ENCODE results near the gene CDK8.
A peak's percentile ranks its signal among the peaks of the same experiment; 100 is the strongest.
"Not testable (repeated sequence)": the region's sequence is repeated elsewhere in the genome, so short reads cannot be mapped to it uniquely, and the experiment has no call there.

CDK8 gene

DNA sequence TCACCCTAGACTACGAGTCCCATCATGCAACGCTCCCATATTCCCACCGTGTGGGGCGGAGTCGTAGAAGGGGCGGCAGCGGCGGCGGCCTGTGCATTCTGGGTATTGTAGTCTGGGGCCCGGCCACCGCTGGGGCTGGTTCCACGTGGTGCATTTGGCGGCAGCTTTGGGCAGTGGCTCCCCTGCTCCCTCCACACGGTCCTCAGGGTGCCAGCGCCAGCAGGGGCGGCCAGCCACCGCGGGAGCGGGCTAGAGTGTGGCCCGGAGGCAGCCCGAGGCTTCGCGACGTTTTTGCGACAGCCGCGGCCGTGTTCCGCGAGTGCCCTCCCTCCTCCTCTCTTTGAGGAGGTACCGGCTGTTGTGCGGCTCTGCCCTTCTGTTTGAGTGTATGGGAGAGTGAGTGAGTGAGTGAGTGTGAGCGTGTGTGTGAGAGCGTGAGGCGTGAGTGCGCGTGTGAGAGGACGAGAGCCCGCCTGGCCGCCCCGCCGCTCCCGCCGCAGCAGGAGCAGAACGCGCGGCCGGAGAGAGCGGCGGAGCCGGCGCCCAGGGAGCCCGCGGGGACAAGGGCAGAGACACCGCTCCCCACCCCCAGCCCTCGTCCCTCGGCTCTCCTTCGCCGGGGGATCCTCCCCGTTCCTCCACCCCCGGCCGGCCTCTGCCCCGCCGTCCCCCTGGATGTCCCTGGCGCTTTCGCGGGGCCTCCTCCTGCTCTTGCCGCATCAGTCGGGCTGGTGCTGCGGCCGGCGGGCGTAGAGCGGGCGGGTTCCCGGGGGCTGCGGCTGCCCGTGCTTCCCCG is at the start of gene CDK8:
Gene CDK8, plus strand, starts transcription at position 343 of the 796 bp plus-strand sequence. CDS start 513 bp downstream, outside the sequence.
- peak; percentile 75 to 87 (median 84) for DNase-seq

DNA sequence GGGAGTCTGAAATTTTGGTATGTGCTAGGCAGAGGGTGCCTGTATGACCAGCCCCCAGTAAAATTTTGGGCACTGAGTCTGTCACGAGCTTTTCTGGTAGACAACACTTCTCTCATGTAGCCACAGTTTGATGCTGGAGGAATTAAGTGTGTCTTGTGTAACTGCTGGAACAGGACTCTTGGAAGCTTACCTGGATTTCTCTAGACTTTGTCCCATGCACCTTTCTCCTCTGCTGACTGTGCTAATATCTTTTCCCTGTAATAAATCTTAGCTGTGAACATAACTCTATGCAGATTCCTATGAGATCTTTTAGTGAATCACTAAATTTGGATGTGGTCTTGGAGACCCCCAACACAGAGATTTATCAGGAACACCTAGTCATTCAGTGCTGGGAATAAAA is 45.6 kb upstream of the CDK8 start:
- no peak for DNase-seq

- no peak for DNase-seq
Observed at GRCh38 chr13:26213345-26213744, 40.6 kb upstream of the CDK8 start.

GRCh38 chr13:26213982-26214381 is 39.9 kb upstream of the CDK8 start:
- DNase-seq = no peak

DNA sequence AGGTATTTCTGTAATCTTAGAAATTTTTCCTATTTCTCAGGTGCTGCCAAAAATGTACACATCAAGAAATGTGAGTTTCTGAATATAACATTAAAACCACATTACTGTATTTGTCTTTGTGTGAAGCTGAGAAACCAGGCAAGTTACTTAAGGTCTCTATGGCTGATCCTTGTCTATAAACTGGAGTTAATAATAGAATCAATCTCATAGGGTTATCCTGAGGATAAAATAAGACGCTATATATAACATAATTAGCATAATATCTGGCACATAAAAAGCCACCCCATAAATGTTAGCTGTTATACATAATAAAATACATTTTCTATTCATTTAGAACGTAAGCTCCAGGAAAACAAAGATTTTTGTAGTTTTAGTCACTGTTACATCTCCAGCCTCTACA is 37.9 kb upstream of the CDK8 start:
- DNase-seq = no peak

DNA sequence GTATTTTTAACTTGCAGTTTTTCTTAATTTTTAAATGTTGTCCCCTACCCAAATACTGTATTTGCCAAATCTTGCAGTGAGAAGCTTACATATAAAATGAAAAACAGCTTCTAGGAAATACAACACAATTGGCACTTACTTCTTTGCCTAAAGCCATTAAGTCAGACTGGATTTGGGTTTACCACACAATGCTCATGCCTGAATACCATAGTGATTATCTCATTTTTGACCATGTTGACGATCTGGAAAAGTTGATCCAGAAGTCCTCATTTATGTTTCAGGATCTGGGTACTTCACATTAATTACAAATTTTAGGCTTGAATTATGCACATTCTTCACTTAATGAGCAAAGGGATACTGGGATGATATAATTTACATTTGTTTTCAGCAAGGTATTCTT is 34.2 kb upstream of the CDK8 start:
- DNase-seq = no peak

- DNase-seq = no peak
Observed at GRCh38 chr13:26220575-26220974, 33.4 kb upstream of the CDK8 start.

GRCh38 chr13:26221399-26221720 is 32.6 kb upstream of the CDK8 start:
- no peak for DNase-seq

DNA sequence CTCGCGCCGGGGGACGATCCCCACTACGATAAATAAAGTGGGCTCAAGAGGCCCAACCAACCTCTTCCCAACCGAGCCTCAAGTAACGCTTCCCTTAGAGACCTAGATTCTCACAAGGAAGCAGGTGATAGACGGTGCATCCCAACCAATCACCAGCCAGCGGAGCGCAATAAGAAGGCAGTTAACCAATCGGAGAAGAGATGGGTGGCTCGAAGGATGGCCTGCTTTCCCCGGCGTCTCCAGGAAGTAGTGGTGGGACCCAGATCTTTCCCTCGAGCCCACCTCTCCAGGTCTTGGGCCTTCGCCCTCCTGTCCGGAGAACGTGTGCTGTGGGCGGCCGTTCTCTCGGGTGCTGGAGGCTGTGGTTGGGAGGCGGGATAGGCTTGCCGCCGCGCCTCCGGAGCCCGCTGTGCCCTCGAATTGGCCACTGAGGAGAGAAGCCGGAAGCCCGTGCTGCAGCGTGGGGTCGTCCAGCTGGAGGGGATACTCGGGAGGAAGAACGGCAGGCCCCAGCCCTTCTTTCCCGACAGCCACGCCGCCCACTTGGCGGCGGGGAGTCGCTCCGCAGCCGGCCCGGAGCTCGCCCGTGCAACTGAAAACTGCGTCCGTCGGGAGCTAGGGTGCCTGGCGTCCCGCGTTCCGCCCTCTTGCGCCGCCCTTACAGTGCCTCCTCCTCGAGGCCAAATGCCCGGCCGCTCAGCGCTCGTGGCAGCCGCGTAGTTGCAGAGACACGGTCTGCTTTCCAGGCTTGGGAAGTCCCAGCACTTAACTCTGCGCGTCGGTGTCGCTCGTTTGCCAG is 32.0 kb upstream of the CDK8 start, which contains the start of gene RNF6:
Gene RNF6, minus strand, starts transcription at position 594 of the 799 bp plus-strand sequence. CDS start 2,665 bp downstream, outside the sequence.
- peak; percentile 69 to 78 (median 70) for DNase-seq

- DNase-seq = no peak
Observed at GRCh38 chr13:26222520-26223046, 31.3 kb upstream of the CDK8 start.

DNA sequence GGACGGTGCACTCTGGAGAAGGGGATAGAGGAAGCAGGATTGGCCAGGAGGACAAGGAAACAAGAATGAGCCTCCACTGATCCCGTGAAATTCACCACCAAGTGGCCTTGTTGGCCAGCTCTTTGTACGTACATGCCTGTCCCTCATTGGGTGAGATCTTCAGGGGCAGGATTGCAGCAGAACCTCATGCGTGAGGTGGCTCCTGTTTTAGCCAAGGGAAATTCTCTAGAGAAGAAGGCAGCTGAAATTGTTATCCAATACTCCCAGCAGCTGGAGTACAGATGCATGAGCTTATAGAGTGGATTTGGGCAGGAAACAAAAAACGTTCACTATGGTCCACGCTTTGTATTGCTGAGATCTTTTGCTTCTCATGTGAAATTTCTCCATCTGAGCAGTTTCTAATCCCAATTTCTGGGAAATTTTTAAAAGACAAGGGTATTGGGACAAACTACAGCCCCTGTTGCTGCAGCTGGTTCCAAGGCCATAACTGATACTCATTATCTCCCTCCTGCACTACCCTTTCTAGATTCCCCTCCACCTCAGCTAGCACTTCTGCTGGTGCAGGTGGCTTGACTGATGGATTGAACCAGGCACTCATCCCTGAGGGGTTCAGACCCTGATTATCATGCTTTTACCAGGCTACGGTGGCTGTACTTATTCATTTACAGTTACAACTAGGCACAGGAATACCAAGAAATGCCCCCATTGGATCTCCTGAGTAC is 27.9 kb upstream of the CDK8 start:
- DNase-seq = no peak

DNA sequence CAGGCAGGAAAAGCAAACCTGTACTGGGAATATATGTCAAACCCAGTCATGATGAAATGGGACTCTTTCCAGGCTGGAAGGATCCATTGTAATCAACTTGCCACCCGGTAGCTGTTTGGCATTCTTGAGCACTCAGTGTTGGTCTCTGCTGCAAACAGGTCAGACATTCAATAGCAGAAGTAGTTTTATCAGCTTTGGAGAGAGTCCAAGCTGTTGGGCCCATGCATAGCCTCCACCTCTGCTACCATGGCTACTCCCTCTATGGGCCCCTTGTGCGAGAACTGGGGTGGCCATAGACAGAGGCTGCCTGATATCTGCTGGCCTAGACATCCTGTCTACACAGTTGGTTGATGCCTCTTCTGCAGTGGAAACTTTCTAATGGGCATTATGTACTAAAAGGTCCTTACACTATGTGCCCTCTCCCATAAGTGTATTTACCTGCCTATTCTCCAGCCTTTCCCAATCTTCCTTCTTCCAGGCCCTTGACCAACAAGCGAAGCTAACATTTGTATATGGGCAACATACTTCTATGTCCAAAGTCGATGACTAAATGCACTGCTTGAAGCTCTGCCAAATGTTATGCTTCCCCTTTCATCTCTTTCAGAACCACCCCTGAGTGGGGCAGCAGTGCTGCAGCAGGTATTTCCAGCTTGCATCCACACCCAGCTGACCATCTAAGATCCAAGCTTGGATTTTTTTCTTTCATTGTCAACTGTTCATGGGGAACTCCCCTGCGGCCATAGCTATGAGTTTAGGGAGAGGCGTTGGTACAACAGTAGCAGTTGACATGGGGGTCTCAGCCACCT is 26.6 kb upstream of the CDK8 start:
- DNase-seq = no peak

DNA sequence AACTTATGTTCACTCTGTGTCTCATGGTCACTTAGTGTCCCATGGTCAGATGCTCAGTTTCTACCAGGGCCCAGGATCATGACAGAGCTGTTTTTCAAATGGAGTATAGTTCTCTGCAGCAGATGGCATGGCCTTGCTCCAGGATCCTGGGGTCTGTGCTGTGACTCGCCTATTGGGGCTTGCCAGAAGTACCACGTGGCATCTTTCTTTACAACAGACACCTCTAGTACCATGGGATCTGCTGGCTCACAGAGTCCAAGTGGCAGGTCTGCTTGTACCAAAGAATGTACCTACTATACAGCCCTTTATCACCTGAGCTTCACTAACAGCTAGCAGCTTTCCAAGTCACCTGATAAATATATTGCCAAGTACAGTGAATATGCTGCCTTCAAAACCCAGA is 25.8 kb upstream of the CDK8 start:
- DNase-seq = no peak

GRCh38 chr13:26229080-26229615 is 24.8 kb upstream of the CDK8 start:
- no peak for DNase-seq

DNA sequence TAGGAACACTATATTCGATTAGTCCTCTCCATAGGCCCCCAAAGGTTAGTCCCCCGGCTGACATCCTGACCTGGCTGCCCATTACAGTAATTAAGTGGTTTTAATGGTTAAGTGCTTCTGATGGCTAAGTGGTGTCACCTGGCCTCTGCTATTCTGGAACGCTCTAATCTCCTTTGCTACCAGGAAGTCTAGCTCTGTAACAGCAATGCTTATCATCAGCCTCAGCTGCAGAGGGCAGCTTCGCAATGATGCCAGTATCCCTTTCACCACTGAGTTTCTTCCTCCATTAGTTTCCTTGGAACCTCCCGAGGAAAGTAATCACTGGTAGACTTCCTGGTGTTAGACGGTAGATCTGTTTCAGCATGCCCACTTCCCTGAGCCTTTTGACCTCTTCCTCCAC is 23.2 kb upstream of the CDK8 start:
- DNase-seq = no peak

- DNase-seq = no peak
Observed at GRCh38 chr13:26236296-26236695, 17.6 kb upstream of the CDK8 start.

DNA sequence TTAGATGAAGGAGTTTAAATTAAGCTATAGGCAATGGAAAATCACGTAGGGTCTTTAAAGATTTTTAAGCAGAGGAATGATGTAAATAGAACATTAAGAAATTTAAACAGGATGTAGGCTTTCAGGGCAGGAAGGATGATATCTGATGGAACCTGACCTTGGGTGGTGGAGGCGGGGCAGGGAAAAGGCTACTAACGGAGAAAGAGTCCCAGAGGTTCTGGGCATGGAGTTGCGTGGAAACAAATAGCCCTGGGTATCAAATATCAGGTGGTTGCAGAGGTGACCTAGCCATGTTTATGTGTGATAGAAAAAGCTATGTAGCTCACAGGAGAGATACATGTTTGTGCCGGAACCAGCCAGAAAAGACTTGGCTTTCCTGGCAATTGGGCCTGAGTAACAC is 7.8 kb upstream of the CDK8 start:
- no peak for DNase-seq

DNA sequence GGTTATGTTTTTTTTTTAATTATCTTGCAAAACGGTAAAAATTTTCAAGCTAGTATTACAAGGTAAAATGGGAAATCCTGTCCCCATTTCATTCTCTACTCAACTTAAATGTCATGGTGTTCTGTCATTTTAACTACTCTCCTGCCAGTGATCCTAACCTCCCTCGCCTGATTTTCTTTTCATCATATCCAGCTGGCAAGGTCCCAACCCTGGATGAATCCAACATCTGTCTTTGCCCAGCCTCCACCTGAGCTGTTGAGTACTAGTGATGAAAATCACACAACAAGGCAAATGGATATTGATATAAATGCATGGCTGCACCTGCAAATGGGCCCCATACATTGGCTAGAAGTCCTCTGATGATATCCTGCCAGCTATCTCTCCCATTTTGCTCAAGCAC is 6.9 kb upstream of the CDK8 start:
- DNase-seq = no peak

- DNase-seq = no peak
Observed at GRCh38 chr13:26247608-26248007, 6.3 kb upstream of the CDK8 start.

GRCh38 chr13:26249551-26249950 is 4.4 kb upstream of the CDK8 start:
- no peak for DNase-seq

DNA sequence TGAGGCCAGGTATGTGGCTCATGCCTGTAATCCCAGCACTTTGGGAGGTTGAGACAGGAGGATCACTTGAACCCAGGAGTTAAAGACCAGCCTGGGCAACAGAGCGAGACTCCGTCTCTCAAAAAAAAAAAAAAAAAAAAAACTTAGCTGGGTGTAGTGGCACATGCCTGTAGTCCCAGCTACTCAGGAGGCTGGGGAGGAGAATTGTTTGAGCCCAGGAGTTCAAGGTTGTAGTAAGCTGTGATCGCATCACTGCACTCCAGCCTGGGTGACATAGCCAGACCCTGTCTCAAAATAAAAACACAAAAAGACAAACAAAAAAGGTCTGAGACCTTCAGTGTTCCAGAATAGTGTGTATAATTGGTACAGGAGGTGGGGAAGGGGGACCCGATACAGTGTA is 1.9 kb upstream of the CDK8 start:
- not testable (repeated sequence) for DNase-seq

DNA sequence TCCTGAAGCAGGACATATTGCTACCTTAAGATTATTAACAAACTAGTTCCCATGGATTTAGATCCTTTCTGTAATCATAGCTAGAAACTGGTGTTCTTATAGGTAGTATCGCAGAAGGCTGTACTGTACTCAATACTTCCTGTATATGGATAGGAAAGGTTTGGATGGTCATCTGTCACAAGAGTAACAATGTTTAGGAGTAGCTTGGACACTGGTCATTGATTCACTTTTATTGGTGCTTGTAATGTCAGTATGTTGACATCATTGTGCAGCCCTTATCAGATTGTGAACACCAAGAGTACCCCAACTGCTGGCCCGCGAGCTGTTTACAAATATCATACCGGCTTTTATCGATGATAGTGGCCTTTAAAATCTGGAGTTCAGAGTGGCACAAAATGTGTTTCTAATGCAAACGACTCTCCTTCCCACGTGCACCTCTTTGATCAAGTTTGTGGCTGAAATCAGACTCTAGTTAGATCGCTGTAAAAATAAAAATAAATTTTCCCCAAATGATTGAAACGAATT is 605 bp upstream of the CDK8 start:
- DNase-seq = no peak
